H7 (cell line): ENCODE data around the gene SHC4. TPM values are rescaled to one million over a fixed set of nuclear protein-coding genes. Genes with fewer than 3 reads are reported as not detected.

Experiments
- DNase-seq: peaks from one replicate; pipeline ENCODE4 v3.0.0; 2012
- H3K27me3 ChIP-seq: 2 replicates; pipeline ENCODE4 v1.6.0; 2011; ENCODE audit warnings: mild to moderate bottlenecking, low read length; ENCODE audit not compliant: control insufficient read depth, insufficient read depth
- H3K36me3 ChIP-seq: replicated peaks from 2 replicates; pipeline ENCODE4 v1.5.1; 2011; ENCODE audit warnings: low read length; ENCODE audit not compliant: control insufficient read depth, insufficient read depth
- H3K4me3 ChIP-seq: 2 replicates; pipeline ENCODE4 v1.5.1; 2011; ENCODE audit warnings: low read depth, mild to moderate bottlenecking, control low read depth, low read length, moderate library complexity; ENCODE audit not compliant: insufficient read depth
- total RNA-seq: library from RNA; depleted of rRNA; stranded (reverse); fragments of >200 nt; shearing (Covaris generic); gene quantifications from 2 replicates; pipeline ENCODE4 v1.2.3, GENCODE V29; 2014; rRNA removed

Gene SHC4, protein sequence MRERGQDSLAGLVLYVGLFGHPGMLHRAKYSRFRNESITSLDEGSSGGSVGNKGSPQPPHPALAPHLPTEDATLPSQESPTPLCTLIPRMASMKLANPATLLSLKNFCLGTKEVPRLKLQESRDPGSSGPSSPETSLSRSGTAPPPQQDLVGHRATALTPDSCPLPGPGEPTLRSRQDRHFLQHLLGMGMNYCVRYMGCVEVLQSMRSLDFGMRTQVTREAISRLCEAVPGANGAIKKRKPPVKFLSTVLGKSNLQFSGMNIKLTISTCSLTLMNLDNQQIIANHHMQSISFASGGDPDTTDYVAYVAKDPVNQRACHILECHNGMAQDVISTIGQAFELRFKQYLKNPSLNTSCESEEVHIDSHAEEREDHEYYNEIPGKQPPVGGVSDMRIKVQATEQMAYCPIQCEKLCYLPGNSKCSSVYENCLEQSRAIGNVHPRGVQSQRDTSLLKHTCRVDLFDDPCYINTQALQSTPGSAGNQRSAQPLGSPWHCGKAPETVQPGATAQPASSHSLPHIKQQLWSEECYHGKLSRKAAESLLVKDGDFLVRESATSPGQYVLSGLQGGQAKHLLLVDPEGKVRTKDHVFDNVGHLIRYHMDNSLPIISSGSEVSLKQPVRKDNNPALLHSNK
- 0.03 and 1.1 TPM in 2 replicates for total RNA-seq

DNA sequence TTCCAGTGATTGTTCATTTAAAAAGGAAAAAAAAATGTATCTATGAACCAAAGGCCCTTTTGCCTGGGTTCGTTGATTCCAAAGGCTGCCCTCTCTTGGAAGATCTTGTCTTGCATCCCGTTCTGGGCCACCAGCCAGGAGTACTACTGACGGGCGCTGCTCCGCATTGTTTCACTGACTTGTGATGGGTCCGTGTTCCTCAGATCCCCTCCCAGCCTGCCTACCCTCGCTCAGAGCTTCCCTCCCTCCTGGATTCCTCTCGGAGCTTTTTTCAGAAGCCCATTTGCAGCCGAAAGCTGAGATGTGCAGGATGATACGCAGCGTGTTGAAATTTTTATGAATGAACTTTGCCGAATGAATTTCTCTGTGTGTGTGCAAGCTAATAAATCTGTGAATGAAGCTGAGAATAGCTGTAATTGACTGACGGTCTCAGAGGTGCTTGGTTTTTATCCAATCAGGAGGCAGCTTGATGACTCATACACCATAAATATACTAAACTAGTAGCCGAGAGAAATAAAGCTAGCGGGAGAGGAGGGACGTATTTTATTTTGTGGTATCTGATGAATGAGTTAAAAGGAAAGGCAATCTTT lies at the start of gene SHC4:
Gene SHC4, minus strand, starts transcription at position 396 of the 590 bp plus-strand sequence. CDS start 904 bp downstream, outside the sequence.
- Histone ChIP-seq H3K4me3 (peak within 1 kb of the TSS; percentile 55), H3K36me3 (no peaks in the 10 kb centered on the region), H3K27me3 (peaks cover 21% of the 10 kb centered on the region)
- DNase-seq: peak; percentile 80

DNA sequence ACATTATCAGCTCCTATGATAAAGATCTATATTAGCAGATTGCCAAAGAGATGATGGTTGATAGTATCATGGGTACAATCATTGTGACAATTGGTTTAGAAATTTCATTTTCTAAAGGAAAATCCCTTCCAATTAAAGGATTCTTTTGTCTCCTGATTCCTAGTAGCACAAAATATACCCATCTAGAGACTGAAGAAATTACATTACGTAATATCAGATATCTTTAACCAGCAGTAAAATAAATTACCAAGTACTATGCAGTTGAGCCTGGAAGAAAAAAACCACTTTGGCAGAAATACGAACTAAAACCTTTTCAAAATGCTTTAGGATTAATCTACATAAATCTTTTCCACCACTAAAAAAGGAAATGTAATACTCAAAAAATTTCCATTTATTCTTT lies 35.6 kb upstream of the SHC4 start:
- Histone ChIP-seq H3K36me3 (peaks cover 11% of the 10 kb centered on the region), H3K4me3 (no peak overlapping the region), H3K27me3 (no peaks in the 10 kb centered on the region)
- DNase-seq: no peak

DNA sequence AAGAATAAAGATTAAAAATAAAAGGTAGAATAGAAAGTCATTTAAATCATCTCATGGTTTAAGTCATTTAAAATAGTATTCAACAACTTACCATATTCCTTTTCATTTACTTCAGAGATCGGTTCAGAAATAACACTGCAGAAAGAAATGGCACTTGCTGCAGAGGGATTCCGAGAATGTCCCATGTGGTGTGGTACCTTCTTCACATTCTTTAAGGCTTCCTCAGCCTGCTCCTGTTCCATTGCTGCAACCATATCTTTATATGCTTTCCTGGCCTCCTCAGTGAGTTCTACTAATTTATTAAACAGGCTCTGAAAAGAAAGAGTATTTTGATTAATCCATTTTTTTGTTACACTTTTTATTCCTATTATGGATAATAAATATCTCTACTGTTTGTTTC lies 32.6 kb upstream of the SHC4 start:
- H3K4me3 ChIP-seq: no peak overlapping the region
- H3K36me3 ChIP-seq: peaks cover 15% of the 10 kb centered on the region
- no peak for DNase-seq
- no peaks in the 10 kb centered on the region for H3K27me3 ChIP-seq

DNA sequence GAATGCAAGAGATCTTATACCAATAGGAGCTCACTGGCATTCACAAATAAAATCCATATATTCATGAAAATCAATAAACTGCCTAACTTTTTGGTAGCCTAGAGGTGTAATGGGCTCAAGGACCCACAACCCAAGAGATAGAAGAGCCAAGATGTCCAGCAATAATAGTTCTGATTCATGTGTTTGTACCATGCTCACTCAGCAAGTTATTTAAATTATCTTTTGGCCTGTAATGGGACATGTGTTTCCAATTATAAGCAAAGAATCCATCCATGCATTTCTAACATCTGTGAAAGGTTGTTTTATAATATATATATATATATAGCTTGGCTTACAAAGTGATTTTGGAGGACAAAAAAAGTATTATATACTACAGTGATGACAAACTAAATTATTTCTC lies 29.7 kb upstream of the SHC4 start:
- no peak for DNase-seq
- Histone ChIP-seq H3K4me3 (no peak overlapping the region), H3K36me3 (peaks cover 9% of the 10 kb centered on the region), H3K27me3 (no peaks in the 10 kb centered on the region)

DNA sequence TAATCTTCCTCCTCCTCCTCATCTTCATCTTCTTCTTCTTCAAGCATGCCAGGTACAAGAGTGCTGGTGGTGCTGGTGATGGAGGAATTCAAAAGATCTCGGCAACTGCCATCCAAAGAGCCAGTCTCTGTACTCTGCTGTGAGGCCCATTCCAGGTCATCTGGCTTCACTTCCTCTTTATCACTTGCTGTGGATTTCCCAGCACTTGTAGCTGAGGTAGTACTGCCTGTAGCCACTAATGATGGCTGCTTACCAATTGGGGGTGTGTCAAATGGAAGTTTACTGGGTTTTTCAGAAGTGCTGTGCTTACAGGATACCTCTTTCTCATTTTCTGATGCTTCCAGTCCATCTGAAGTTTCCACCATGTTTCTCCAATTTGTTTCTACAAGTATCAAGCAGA lies 28.8 kb upstream of the SHC4 start:
- no peak for DNase-seq
- no peak overlapping the region for H3K4me3 ChIP-seq
- H3K27me3 ChIP-seq: no peaks in the 10 kb centered on the region
- peaks cover 9% of the 10 kb centered on the region for H3K36me3 ChIP-seq

DNA sequence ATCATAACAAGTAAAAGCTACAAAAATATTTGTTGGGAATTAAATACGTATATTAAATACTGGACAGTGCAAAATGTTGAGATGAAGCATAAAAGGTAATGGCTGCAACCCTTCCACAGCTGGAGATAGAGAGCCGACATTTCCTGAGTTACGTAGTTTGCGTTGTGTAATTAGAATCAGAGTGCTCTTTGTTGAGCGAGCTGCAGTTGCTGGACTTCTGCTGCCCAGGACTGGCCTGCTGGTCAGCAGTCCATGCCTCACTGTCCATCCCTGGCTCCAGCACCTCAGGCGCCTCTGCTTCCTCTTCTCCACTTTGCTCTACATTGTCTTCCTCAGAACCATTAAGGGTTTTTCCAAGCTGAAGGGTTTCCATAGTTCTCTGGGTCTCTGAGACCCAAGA lies 28.4 kb upstream of the SHC4 start:
- Histone ChIP-seq H3K27me3 (no peaks in the 10 kb centered on the region), H3K36me3 (peaks cover 9% of the 10 kb centered on the region), H3K4me3 (no peak overlapping the region)
- DNase-seq: no peak

DNA sequence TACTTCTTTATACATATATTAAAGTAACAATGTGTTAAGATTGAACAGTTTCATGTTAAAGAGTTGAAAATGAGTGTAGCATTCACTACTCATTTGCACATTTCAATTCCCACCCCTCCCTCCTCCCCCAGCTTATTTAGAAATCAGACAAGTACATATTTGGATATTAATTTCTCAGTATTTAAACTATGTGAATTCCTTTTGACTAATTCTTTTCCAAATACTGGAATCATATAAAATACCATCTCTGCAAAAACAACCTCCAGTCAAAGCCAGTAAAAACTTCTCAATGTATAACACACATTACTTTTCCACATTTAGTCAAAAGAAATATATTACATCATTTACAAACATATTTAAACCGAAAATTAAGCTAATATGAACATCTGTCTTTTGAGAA lies 25.5 kb upstream of the SHC4 start:
- DNase-seq: no peak
- Histone ChIP-seq H3K27me3 (no peaks in the 10 kb centered on the region), H3K4me3 (no peak overlapping the region), H3K36me3 (peaks cover 4% of the 10 kb centered on the region)

DNA sequence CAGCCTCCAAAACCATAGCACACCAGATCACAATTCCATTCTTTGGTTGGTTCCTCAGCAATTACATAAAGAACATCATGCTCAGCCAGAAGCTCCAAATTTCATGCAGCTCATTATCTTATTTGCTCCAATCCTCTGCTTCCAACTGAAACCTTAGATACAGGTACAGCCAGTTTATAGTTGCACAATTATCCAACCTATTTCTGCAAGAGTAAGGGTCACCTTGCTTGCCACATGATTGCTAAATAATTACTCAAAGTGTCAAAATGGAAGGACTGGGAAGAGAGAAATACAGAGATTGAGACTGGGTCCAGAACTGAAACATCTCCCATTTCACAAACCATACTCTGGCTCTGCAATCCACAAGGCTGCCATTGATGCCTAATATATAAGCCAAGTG lies 23.4 kb upstream of the SHC4 start:
- DNase-seq: no peak
- Histone ChIP-seq H3K36me3 (peaks cover under 1% of the 10 kb centered on the region), H3K4me3 (no peak overlapping the region), H3K27me3 (no peaks in the 10 kb centered on the region)

DNA sequence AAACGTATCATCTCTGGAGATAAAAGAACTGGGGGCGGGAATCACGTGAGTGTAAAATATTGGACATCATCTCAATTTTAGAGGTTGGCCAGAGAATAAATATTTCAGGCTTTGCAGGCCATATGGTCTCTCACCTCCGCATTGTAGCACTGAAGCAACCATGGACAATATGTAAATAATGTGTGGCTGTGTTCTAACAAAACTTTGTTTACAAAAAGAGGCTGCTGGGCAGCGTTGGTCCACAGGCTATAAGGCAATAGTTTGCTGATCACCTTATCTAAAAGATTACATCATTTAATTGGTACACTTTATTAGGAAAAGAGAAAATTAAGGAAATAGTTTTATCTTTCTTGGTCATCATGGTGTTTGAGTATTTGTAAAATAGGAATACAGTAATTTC lies 22.5 kb upstream of the SHC4 start:
- Histone ChIP-seq H3K4me3 (no peak overlapping the region), H3K27me3 (no peaks in the 10 kb centered on the region), H3K36me3 (no peaks in the 10 kb centered on the region)
- no peak for DNase-seq

DNA sequence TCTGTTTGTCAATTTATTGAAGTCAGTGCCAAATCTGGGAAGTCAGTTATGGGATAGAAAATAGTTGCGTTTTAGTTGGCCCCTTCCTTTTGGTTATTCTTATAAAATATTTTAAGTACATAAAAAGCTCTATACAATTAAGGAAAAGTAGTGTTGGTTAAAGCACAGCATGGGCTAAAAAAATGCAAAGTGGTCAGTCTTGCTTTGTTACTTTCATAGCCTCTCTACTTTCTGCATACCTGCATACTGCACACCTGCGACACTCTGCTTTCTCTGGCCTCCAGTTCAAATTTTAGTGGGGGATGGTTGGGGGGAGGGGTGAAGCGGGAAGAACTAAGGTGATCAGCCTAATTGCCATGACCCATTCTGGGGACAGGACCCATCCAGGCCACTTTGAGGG lies 21.8 kb upstream of the SHC4 start:
- Histone ChIP-seq H3K27me3 (no peaks in the 10 kb centered on the region), H3K4me3 (no peak overlapping the region), H3K36me3 (no peaks in the 10 kb centered on the region)
- no peak for DNase-seq

DNA sequence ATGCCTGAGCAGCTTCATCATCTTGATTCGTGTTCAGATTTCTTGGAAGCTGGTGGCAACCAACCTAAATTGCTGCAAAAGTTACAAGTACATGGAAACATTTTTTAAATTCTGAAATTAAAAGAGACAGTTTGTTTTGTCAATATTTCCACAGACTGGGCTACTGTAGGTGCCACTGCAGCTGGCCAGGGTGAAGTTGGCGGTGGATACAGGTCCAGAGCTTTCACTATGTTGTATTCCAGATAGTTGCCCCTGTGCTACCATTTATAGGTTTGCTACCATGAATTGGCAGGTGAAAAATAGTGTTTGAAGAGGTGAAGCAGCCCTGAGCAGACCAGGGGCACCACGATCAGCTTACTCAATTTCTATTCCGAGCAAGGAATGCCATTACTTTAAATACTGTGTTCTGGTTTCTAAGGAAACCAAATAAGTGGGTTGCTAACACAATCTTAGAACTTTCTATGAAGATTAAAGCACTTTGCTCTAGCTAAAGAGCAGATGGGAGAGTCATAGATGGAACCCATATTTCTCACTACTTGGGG lies 21.2 kb upstream of the SHC4 start:
- Histone ChIP-seq H3K27me3 (no peaks in the 10 kb centered on the region), H3K36me3 (no peaks in the 10 kb centered on the region), H3K4me3 (no peak overlapping the region)
- no peak for DNase-seq

DNA sequence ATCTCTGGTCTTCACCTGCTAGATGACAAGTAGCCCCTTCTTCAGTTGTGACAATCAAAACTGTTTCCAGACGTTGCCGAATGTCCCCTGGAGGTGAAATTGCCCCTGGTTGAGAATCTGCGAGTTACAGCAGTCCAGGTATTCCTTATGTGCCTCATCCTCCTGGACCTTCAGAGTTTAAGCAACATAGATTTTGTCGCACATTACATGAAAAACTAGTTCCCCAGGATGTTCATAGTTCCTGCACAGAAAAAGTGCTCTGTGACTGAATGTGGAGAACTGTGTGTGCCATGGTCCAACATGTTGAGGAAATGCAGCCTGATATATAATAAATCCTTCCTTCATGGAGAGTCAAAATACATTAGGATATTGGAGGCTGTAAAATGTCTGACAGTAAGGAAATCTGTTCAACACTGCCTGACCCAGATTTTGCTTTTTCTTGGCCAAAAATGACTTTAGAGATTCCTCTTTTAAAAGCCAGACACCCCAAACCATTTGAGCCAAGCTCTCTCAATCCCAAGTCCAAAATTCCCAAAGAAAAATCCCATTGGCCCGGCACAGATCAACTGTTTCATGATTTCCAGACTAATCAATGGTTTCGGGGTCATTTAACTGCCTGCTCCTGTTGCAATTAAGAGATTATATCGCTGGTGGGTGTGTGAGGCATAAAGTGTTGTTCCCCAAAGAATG lies 20.4 kb upstream of the SHC4 start:
- DNase-seq: no peak
- H3K4me3 ChIP-seq: no peak overlapping the region
- H3K36me3 ChIP-seq: no peaks in the 10 kb centered on the region
- H3K27me3 ChIP-seq: no peaks in the 10 kb centered on the region

DNA sequence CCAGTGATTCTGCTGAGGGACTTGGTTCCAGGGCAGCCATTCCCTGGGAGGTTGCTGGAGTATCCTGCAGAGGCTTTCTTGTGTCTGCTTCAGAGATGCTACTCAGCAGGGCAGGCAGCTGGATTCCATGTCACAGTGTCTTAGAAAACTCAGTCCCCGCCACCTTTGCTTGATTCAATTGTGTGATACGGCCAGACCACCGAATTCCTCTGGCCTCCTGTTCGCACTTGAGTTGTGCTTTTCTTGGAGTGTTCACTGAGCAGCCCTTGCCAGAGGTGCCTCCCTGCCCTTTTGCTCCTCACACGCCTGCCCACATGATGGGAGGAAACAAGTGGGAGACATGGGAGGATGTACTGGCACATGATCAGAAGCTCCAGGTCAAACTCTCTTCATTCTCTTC lies 19.6 kb upstream of the SHC4 start:
- no peaks in the 10 kb centered on the region for H3K27me3 ChIP-seq
- no peaks in the 10 kb centered on the region for H3K36me3 ChIP-seq
- H3K4me3 ChIP-seq: no peak overlapping the region
- DNase-seq: no peak

DNA sequence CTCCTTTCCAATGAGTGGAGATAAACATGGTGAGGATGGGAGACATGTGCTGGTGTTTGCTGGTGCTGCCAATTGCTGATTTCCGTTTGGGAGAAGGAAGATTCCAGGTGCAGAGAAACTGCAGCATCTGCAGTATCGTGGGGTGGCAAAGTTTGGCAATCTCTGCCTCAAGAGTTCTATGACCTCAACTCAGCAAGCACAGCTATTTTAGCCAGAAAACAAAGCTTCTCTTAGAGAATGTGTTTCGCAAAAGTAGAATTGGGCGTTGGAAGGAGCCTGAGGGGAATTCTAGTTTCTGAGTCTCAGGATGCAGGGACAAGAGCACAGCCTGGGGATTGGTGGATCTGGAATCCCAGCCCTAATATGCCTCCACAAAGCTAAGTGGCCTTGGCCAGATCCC lies 18.2 kb upstream of the SHC4 start:
- no peak for DNase-seq
- H3K36me3 ChIP-seq: no peaks in the 10 kb centered on the region
- no peaks in the 10 kb centered on the region for H3K27me3 ChIP-seq
- no peak overlapping the region for H3K4me3 ChIP-seq
